GM19397 (cell line): ENCODE results near the gene ZNG1F.
"Not testable (repeated sequence)": the region's sequence is repeated elsewhere in the genome, so short reads cannot be mapped to it uniquely, and the experiment has no call there.

Source experiments
- ATAC-seq: cut with Tn5 transposase; IDR thresholded peaks from one replicate; pipeline ENCODE4 v1.9.1; 2021; ENCODE audit warnings: mild to moderate bottlenecking, moderate library complexity; ENCODE audit not compliant: unreplicated experiment

ZNG1F gene

GRCh38 chr9:41087157-41087780 is 101.8 kb downstream of the ZNG1F start:
- ATAC-seq = not testable (repeated sequence)

GRCh38 chr9:41086685-41087084 is 102.4 kb downstream of the ZNG1F start:
- ATAC-seq = not testable (repeated sequence)

GRCh38 chr9:41086215-41086614 is 102.9 kb downstream of the ZNG1F start:
- not testable (repeated sequence) for ATAC-seq

GRCh38 chr9:41082358-41082757 is 106.8 kb downstream of the ZNG1F start:
- ATAC-seq = not testable (repeated sequence)
